ENCODE results near the gene ENDOU.

Gene ENDOU

GRCh38 chr12:47725091-47725772, at the start of gene ENDOU:
ENDOU (minus strand) TSS chr12:47725490; CDS start chr12:47725413, 77 bp downstream.
- DNase-seq: no peak

- no peak for DNase-seq
Measured at GRCh38 chr12:47774663-47775062, 49.4 kb upstream of the ENDOU start.

GRCh38 chr12:47773858-47774580, 48.7 kb upstream of the ENDOU start:
- no peak for DNase-seq

- no peak for DNase-seq
Measured at GRCh38 chr12:47773062-47773857, 48.0 kb upstream of the ENDOU start, which contains the start of gene SLC48A1. SLC48A1 (plus strand) TSS chr12:47773238; CDS start chr12:47773305, 67 bp downstream.

GRCh38 chr12:47772738-47773061, 47.4 kb upstream of the ENDOU start:
- DNase-seq: no peak

- no peak for DNase-seq
Measured at GRCh38 chr12:47772094-47772660, 46.9 kb upstream of the ENDOU start.

- no peak for DNase-seq
Measured at GRCh38 chr12:47771304-47771703, 46.0 kb upstream of the ENDOU start.

- DNase-seq: no peak
Measured at GRCh38 chr12:47770086-47770726, 44.9 kb upstream of the ENDOU start.

- DNase-seq: no peak
Measured at GRCh38 chr12:47769234-47770085, 44.2 kb upstream of the ENDOU start.

- DNase-seq: no peak
Measured at GRCh38 chr12:47768323-47768811, 43.1 kb upstream of the ENDOU start.

GRCh38 chr12:47767216-47767724, 42.0 kb upstream of the ENDOU start:
- no peak for DNase-seq

- no peak for DNase-seq
Measured at GRCh38 chr12:47766502-47767215, 41.4 kb upstream of the ENDOU start.

GRCh38 chr12:47763481-47764346, 38.4 kb upstream of the ENDOU start:
- DNase-seq: no peak

- no peak for DNase-seq
Measured at GRCh38 chr12:47762850-47763465, 37.7 kb upstream of the ENDOU start.

- peak; percentile 16 for DNase-seq
Measured at GRCh38 chr12:47758834-47759690, 33.8 kb upstream of the ENDOU start, which contains the start of gene RAPGEF3. RAPGEF3 (minus strand) TSS chr12:47758880; CDS start chr12:47758556, 324 bp downstream.

- DNase-seq: no peak
Measured at GRCh38 chr12:47758584-47758833, 33.2 kb upstream of the ENDOU start.

GRCh38 chr12:47757840-47758583, 32.7 kb upstream of the ENDOU start:
- no peak for DNase-seq
